Cardiac muscle cell (in vitro differentiated cells and primary cell): ENCODE measurements around the gene DCHS2. TPM values are rescaled to one million over a fixed set of nuclear protein-coding genes. Genes with fewer than 3 reads are reported as not detected.

ENCODE experiments used
- DNase-seq, 2 donors: peaks; one replicate each; pipeline versions ENCODE4 v3.0.0 to v3.0.0-alpha.2; 2010 to 2017; ENCODE audit warnings: low read depth in 1 of 2, low spot score in 1 of 2
- H3K27ac ChIP-seq: fragments of 200-600 bp; sonication (generic); 2 replicates; pipeline ENCODE4 v1.5.1; 2016
- H3K27me3 ChIP-seq: fragments of 200-600 bp; sonication (generic); 2 replicates; pipeline ENCODE4 v1.6.0; 2016; ENCODE audit warnings: control low read depth
- H3K36me3 ChIP-seq: fragments of 200-600 bp; sonication (generic); 2 replicates; pipeline ENCODE4 v1.5.1; 2016; ENCODE audit warnings: control low read depth
- H3K4me1 ChIP-seq: fragments of 200-600 bp; sonication (generic); 2 replicates; pipeline ENCODE4 v1.8.1; 2017; ENCODE audit warnings: low read depth, mild to moderate bottlenecking, mixed run types
- H3K4me3 ChIP-seq: fragments of 200-600 bp; sonication (generic); 2 replicates; pipeline ENCODE4 v1.5.1; 2016; ENCODE audit warnings: mild to moderate bottlenecking
- H3K9me3 ChIP-seq: fragments of 200-600 bp; sonication (generic); 2 replicates; pipeline ENCODE4 v1.5.1; 2017; ENCODE audit warnings: low read depth, mild to moderate bottlenecking, control low read depth
- polyA plus RNA-seq: library from polyadenylated mRNA; unstranded; fragments of >200 nt; fragmentation: Nextera tagmentation; extraction: Ambion mirVana; gene quantifications from 2 replicates; pipeline ENCODE4 v1.2.1, GENCODE V29; 2016
- total RNA-seq: library from RNA; depleted of rRNA; stranded (reverse); fragments of >200 nt; gene quantifications from 2 replicates; pipeline ENCODE4 v1.2.3, GENCODE V29; 2016
- TF ChIP-seq, protein P1 (sequence below): IDR thresholded peaks from 2 replicates; pipeline ENCODE4 v1.5.1; 2012; ENCODE audit warnings: low read depth, mild to moderate bottlenecking, low read length

Gene DCHS2
- total and polyA plus RNA-seq, 2 experiments from 2014 or later = 0.09 TPM; not detected in 1

DNA sequence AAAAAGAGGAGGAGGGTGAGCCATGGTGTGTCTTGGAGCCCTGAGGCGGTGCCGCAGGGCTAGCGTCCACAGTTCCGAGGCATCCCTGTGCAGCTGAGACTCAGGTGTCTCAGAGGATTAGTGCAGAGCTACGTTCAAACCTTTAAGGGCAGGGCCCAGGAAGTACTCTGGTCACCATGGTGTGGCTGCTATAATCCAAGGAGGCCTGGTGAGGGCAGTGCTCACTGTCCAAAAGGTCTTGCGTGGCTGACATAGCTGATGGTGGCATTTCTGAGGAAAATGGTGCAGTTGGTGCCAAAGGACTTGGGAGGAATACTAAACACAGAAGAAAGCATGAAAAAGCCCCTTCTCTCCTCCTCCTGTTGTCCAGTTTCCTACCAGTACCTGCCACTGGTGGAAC, 146.9 kb downstream of the DCHS2 start:
- H3K27me3 ChIP-seq = no peaks in the 10 kb centered on the region
- H3K4me3 ChIP-seq = no peak overlapping the region
- no peaks in the 10 kb centered on the region for H3K9me3 ChIP-seq
- no peak overlapping the region for H3K27ac ChIP-seq
- H3K36me3 ChIP-seq = no peaks in the 10 kb centered on the region
- TF ChIP-seq, protein P1, sequence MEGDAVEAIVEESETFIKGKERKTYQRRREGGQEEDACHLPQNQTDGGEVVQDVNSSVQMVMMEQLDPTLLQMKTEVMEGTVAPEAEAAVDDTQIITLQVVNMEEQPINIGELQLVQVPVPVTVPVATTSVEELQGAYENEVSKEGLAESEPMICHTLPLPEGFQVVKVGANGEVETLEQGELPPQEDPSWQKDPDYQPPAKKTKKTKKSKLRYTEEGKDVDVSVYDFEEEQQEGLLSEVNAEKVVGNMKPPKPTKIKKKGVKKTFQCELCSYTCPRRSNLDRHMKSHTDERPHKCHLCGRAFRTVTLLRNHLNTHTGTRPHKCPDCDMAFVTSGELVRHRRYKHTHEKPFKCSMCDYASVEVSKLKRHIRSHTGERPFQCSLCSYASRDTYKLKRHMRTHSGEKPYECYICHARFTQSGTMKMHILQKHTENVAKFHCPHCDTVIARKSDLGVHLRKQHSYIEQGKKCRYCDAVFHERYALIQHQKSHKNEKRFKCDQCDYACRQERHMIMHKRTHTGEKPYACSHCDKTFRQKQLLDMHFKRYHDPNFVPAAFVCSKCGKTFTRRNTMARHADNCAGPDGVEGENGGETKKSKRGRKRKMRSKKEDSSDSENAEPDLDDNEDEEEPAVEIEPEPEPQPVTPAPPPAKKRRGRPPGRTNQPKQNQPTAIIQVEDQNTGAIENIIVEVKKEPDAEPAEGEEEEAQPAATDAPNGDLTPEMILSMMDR = no peak
- peak in 1 of 2 donors; percentile 5 for DNase-seq
- no peaks in the 10 kb centered on the region for H3K4me1 ChIP-seq

DNA sequence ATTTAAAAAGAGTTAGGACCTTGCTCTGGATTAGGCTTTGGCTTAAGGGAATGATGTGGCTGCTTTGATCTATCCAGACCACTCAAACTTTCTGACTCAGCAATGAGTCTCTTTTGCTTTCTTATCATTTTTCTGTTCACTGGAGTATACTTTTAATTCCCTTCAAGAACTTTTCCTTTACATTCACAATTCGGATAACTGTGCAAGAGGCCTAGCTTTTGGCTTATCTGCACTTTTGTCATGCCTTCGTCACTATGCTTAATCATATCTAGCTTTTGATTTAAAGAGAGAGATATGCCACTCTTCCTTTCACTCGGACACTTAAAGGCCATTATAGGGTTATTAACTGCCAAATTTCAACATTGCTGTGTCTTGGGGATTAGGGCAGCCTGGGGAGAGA, 147.9 kb downstream of the DCHS2 start:
- Histone ChIP-seq H3K9me3 (no peaks in the 10 kb centered on the region), H3K4me1 (no peaks in the 10 kb centered on the region), H3K27ac (no peak overlapping the region), H3K27me3 (no peaks in the 10 kb centered on the region), H3K36me3 (no peaks in the 10 kb centered on the region), H3K4me3 (no peak overlapping the region)
- no peak for DNase-seq
- TF ChIP-seq, protein P1 = no peak

DNA sequence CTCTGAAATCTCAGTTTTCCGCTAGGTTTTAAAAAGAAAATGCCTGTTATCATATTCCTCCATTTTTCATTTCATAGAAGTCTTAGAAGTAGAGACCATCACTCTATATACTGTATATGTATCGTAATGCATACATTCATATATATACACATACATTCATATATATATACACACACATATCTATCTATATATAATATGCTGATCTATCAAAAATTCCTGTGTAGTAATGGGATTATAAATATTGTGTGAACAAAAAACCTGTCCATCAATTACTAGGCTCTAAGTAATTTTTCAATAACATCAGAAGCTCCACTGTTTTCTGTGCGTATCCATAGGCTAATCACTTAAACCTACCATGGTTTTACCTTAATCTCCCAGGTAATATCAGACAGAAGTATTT, 150.2 kb downstream of the DCHS2 start:
- Histone ChIP-seq H3K9me3 (no peaks in the 10 kb centered on the region), H3K27ac (no peak overlapping the region), H3K4me3 (no peak overlapping the region), H3K36me3 (no peaks in the 10 kb centered on the region), H3K4me1 (no peaks in the 10 kb centered on the region), H3K27me3 (peaks cover 9% of the 10 kb centered on the region)
- no peak for DNase-seq
- TF ChIP-seq, protein P1 = no peak

DNA sequence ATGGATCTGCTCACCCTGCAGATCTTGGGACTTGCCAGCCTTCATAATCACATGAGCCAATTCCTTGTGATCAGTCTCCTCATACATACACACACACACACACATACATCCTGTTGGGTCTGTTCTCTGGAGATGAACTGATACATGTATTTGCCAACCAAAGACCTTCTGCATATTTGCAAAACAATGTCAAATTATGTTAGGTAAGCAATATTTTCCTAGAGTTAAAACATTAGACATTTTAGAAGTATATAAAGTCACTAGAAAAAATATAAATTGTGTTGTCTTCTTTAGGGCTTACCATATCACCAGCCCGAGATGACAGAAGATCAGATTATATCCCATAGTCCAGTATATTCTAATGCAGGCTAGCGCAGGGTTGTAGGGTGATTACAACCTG, 156.0 kb downstream of the DCHS2 start:
- Histone ChIP-seq H3K27me3 (peaks cover 36% of the 10 kb centered on the region), H3K9me3 (no peaks in the 10 kb centered on the region), H3K4me1 (no peaks in the 10 kb centered on the region), H3K27ac (no peak overlapping the region), H3K36me3 (no peaks in the 10 kb centered on the region), H3K4me3 (no peak overlapping the region)
- TF ChIP-seq, protein P1 = no peak
- DNase-seq = no peak

DNA sequence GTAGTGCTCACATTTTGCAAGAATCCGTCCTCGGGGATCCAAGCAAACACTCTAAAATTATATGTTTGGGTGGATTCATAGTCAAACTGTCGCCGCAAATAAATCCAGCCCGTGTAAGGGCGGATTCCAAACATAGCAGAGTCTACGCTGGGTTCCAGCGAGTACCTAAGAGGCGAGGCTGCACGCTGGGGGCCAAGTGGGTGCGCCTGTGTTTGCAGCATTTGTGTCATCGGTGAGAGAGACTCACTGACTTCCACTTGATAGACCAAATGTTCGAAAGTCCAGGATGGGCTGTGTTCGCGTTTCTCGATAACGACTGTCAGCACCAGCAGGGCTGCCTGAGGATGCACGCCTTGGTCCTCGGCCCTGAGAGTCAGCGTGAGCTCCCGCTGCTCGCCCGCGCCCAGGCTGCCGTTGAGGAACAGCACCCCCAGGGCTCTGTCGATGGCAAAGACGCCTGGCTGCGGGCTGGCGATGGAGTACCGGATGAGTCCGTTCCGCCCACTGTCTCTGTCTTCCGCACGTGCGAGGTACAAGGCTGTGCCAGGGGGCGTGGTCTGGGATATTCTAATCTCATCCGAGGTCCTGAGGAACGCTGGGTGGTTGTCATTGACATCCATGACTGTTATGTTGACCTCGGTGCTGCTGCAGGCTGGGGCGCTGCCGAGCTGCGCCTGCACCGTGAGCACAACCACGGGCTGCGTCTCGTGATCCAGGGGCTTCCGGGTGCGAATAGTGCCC, 158.7 kb downstream of the DCHS2 start:
- peak; percentile 26 to 48 for DNase-seq
- no peaks in the 10 kb centered on the region for H3K4me1 ChIP-seq
- no peaks in the 10 kb centered on the region for H3K9me3 ChIP-seq
- no peak overlapping the region for H3K27ac ChIP-seq
- H3K4me3 ChIP-seq = peak overlapping the region; percentile 20
- H3K36me3 ChIP-seq = no peaks in the 10 kb centered on the region
- H3K27me3 ChIP-seq = peaks cover 38% of the 10 kb centered on the region
- TF ChIP-seq, protein P1 = no peak
